ENCODE data around the gene GPX4.

The GPX4 gene

DNA sequence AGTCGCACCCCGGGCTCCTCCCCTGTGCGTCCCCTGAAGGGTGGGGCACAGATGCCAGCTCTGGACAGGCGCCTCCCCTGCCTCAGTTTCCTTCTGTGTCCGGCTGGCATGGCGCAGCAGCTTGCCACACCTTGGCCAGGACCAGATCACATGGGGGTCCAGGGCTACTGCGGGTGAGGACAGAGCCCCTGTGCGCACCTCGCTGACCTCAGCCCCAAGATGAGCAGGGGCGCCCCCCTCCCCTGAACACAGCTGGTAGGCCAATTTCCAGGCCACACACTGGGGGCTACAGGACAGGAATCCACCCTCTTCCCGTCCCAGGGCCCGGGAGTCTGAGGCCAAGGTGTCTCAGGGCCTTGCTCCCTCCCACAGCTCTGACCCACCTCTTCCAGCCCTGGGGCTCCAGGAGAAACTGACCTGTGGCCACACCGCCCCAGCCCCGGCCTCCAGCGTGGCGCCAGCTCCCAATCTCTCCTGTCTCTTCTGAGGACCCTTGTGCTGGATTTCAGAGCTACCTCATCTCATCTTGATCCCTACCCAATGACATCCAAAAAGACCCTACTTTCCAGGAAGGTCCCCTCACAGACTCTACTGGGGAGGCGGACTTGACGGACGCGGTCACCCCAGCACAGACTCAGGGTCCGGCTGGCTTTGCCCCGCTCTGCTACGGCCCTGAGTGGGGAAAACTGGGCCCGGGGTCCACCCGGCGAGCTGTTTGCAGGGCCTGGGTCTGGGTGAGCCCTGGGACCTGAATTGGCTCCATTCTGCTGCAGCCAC lies 42.0 kb downstream of the GPX4 start:
- TF ChIP-seq, protein P1, sequence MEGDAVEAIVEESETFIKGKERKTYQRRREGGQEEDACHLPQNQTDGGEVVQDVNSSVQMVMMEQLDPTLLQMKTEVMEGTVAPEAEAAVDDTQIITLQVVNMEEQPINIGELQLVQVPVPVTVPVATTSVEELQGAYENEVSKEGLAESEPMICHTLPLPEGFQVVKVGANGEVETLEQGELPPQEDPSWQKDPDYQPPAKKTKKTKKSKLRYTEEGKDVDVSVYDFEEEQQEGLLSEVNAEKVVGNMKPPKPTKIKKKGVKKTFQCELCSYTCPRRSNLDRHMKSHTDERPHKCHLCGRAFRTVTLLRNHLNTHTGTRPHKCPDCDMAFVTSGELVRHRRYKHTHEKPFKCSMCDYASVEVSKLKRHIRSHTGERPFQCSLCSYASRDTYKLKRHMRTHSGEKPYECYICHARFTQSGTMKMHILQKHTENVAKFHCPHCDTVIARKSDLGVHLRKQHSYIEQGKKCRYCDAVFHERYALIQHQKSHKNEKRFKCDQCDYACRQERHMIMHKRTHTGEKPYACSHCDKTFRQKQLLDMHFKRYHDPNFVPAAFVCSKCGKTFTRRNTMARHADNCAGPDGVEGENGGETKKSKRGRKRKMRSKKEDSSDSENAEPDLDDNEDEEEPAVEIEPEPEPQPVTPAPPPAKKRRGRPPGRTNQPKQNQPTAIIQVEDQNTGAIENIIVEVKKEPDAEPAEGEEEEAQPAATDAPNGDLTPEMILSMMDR (IDR thresholded peaks at IDR 0.05), result no peak

GRCh38 chr19:1146412-1146699 lies 42.6 kb downstream of the GPX4 start:
- TF ChIP-seq, protein P1 (IDR thresholded peaks at IDR 0.05), result no peak

DNA sequence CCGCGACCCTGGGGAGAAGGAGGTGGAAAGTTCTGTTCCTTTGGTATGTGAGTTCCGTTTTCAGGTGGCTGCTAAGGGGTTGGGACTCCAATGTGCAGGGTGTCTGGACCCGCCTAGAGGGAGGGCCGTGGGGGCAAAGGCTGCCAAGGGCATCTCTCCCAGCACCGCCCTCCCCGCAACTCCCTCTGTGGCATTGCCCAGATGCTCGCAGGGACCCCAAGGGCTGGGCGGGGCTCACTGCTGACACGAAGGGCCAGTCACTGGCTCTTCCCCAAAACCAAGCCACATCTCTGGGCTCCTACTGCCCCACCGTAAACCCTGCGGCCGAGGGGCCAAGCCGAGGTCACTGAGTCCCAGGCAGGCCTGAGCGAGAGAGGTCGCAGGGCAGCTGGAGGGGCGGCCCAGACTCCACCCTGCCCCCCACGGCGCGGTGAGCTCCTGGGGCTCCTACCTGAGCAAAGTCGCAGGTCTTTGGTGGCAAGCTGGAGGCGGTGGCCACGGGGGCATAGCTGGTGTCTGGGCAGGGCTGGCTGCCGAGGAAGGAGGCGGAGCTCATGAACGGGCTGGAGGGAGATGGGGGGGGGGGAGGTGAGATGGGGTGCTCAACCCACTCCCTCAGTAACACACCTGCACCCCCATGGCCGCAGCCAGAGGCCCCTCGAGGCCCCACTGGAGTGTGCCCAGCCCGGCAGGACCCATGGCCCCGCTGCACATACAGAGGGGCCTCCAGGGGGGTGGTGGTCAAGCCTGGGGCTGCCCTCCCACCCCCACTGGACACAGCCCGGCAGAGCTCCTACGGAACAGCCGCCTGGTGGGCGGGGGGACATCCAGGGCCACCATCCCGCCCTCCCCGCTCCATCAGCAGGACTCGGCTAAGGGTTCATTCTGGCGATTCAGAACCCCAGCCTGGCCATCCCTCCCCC lies 43.3 kb downstream of the GPX4 start:
- TF ChIP-seq, protein P1 (IDR thresholded peaks at IDR 0.05), result no peak

GRCh38 chr19:1147934-1148549 lies 44.2 kb downstream of the GPX4 start:
- TF ChIP-seq, protein P1 (IDR thresholded peaks at IDR 0.05), result no peak

DNA sequence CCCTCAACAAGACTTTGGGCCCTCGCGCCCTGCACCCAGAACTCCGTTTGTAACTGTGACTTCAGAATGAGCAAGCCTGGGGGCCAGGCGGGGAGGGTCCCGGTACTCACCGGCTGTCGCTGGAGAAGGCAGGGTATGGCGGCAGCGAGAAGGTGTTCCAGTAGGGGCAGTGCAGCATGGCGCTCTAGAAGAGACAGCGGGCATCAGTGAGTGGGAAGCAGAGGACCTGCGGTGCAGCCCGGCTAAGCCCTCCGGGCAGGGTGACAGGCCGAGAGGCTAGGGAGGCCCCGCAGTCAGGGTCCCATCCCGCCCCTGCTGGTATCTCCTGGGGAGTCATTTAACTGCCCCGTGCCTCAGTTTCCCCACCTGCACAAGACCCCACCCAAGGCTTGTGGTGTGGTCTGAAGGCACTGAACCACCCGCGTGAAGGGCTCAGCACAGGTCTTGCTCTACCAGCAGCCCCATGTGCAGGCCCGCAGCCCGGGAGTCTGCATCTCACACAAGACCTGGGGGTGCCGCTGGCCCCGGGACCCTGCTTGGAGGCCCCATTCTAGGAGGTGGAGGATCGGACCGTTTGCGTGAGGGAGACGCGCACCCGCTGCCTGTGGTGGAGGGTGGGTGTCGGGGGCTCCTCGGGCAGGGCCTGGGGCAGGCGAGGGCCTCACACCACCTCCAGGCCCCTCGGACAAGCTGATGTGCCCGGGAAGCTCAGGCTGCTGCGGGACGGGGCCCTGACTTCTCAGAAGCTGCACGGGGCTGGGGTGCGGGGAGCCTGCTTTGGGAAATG lies 45.7 kb downstream of the GPX4 start:
- TF ChIP-seq, protein P1 (IDR thresholded peaks at IDR 0.05), result no peak

GRCh38 chr19:1150333-1151036 lies 46.7 kb downstream of the GPX4 start:
- TF ChIP-seq, protein P1 (IDR thresholded peaks at IDR 0.05), result no peak

All from LNCAP (cell line).